ENCODE data around the gene VOPP1.

GRCh38 chr7:55593515-55594318 is 21.4 kb upstream of the VOPP1 start:
- TF ChIP-seq CTCF (IDR thresholded peaks at IDR 0.05; ENCODE audit: low read depth, low read length, poor library complexity, severe bottlenecking) (peak; percentile 99), EZH2phosphoT487 (IDR thresholded peaks at IDR 0.05; ENCODE audit: borderline replicate concordance, low read length) (no peak)

Measured in DOHH2 (cell line).